Coronary artery (tissue), 2 donors: ENCODE results near the gene MAP4K3.

ENCODE experiments used
- DNase-seq: peaks from one replicate; pipeline ENCODE4 v3.0.0-alpha.2; 2017; ENCODE audit warnings: low spot score
- H3K27ac ChIP-seq, 2 donors: fragments of 200-600 bp; sonication (generic); one replicate each; pipeline ENCODE4 v1.5.1; 2016 to 2019
- H3K4me3 ChIP-seq: fragments of 200-600 bp; sonication (generic); 2 replicates; pipeline ENCODE4 v1.5.1; 2016; ENCODE audit warnings: mild to moderate bottlenecking, moderate library complexity
- CTCF ChIP-seq: fragments of 200-600 bp; sonication (generic); IDR thresholded peaks from one replicate; pipeline ENCODE4 v1.5.1; 2019; ENCODE audit warnings: antibody characterized with exemption

The MAP4K3 gene

GRCh38 chr2:39290433-39290832 lies 146.7 kb downstream of the MAP4K3 start:
- Histone ChIP-seq H3K27ac (no peak overlapping the region), H3K4me3 (no peak overlapping the region)
- no peak for DNase-seq
- no peak for TF ChIP-seq CTCF

- TF ChIP-seq CTCF, result no peak
- H3K4me3 ChIP-seq, result no peak overlapping the region
- no peak overlapping the region for H3K27ac ChIP-seq
- no peak for DNase-seq
Measured at GRCh38 chr2:39289609-39290008, 147.5 kb downstream of the MAP4K3 start.

GRCh38 chr2:39283561-39283960 lies 153.5 kb downstream of the MAP4K3 start:
- Histone ChIP-seq H3K4me3 (no peak overlapping the region), H3K27ac (no peak overlapping the region)
- no peak for TF ChIP-seq CTCF
- DNase-seq, result no peak

GRCh38 chr2:39281391-39281790 lies 155.7 kb downstream of the MAP4K3 start:
- DNase-seq, result no peak
- H3K4me3 ChIP-seq, result no peak overlapping the region
- H3K27ac ChIP-seq, result no peak overlapping the region
- TF ChIP-seq CTCF, result no peak

- no peak for DNase-seq
- H3K27ac ChIP-seq, result no peak overlapping the region
- no peak overlapping the region for H3K4me3 ChIP-seq
- TF ChIP-seq CTCF, result no peak
Measured at GRCh38 chr2:39275016-39275415, 162.1 kb downstream of the MAP4K3 start.

GRCh38 chr2:39269941-39270340 lies 167.1 kb downstream of the MAP4K3 start:
- Histone ChIP-seq H3K27ac (no peak overlapping the region), H3K4me3 (no peak overlapping the region)
- DNase-seq, result no peak
- no peak for TF ChIP-seq CTCF

- Histone ChIP-seq H3K27ac (no peak overlapping the region), H3K4me3 (no peak overlapping the region)
- no peak for TF ChIP-seq CTCF
- no peak for DNase-seq
Measured at GRCh38 chr2:39266916-39267434, 170.1 kb downstream of the MAP4K3 start.
